GM20000 (cell line): ENCODE measurements around the gene KRTAP21-1.

Experiments used
- DNase-seq: peaks from one replicate; pipeline ENCODE4 v3.0.0; 2012; ENCODE audit warnings: low spot score
- TF ChIP-seq, protein P1 (sequence below): IDR thresholded peaks from 2 replicates; pipeline ENCODE4 v1.5.1; 2012; ENCODE audit warnings: mild to moderate bottlenecking, control low read depth; ENCODE audit errors: extremely low read depth, missing control alignments

The KRTAP21-1 gene

DNA sequence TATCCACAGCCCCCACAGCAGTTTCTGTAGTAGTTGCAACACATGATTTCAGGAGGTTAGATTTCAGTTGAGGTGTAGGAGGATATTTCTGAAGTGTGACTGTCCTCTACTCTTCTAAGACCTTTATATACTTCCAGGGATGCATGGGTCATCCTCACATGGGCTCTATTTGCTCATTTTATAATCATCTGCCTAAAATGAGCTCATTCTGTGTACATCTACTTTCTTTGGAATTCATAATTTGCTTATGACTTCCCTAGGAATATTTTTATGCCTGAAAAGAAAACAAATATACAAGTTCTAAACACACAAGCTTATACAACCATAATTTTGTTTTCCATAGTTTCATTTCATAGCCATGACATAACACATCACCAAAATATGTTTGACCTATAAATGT is 8.1 kb downstream of the KRTAP21-1 start, which contains the start of gene KRTAP21-2:
TSS of gene KRTAP21-2 (minus strand) at position 101 of the 400 bp plus-strand sequence. CDS start at position 44, 57 bp downstream.
- no peak for DNase-seq
- TF ChIP-seq, protein P1, sequence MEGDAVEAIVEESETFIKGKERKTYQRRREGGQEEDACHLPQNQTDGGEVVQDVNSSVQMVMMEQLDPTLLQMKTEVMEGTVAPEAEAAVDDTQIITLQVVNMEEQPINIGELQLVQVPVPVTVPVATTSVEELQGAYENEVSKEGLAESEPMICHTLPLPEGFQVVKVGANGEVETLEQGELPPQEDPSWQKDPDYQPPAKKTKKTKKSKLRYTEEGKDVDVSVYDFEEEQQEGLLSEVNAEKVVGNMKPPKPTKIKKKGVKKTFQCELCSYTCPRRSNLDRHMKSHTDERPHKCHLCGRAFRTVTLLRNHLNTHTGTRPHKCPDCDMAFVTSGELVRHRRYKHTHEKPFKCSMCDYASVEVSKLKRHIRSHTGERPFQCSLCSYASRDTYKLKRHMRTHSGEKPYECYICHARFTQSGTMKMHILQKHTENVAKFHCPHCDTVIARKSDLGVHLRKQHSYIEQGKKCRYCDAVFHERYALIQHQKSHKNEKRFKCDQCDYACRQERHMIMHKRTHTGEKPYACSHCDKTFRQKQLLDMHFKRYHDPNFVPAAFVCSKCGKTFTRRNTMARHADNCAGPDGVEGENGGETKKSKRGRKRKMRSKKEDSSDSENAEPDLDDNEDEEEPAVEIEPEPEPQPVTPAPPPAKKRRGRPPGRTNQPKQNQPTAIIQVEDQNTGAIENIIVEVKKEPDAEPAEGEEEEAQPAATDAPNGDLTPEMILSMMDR: no peak

GRCh38 chr21:30740462-30740861 is 14.8 kb downstream of the KRTAP21-1 start:
- no peak for DNase-seq
- TF ChIP-seq, protein P1: no peak

DNA sequence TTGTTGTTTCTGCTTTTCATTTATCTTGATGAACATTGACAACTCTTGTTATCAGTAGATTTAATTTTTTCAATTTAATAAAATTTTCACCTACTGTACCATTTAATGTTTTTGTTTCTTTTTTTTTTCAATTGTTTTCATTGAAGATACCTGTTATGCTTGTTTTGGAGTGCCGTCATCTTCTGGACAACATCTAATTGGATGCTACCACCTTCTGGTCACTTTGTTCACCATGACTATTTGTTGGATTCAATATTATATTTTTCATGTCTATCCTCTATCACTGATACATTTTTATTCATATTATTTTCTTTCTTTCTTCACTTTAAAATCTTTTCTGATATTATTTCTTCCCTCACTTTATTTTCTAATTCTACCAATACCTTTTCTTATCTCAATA is 22.2 kb downstream of the KRTAP21-1 start:
- DNase-seq: no peak
- TF ChIP-seq, protein P1: no peak

DNA sequence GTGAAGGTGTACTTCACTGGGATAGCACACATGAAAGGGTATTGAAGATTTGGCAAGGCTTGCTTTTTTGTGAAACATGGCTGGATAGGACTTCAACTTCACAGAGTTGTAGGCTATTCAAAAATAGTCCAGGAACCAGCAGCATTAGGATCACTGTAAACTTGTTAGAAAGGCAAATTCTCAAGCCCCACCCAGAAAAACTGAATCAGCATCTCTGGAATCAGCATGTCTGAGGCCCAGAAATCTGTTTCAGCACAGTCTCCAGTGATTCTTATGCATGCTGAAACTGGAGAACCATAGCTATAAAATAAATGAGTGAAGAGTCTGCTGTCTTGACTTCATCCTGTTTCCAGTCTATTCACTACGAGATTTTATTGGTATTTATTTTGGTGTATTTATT is 28.5 kb downstream of the KRTAP21-1 start:
- DNase-seq: no peak
- TF ChIP-seq, protein P1: no peak

DNA sequence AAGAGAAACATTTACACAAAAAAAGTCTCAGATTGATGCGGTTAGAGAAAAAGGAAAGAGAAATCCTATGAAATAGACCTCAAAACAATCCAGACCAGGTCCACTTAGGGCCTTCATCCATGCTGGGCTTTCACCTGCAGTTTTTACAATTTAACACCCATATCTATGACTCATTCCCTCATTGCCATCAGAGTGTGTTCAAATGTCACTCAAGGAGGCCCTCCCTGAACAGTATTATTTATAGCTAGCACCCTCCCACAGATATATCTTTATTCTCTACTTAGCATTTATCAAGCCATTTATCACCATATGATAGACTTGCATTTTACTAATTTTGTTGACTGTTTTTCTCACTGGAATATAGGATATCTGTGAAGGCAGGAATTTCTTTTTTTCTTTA is 35.8 kb downstream of the KRTAP21-1 start:
- DNase-seq: no peak
- TF ChIP-seq, protein P1: no peak

- TF ChIP-seq, protein P1: no peak
- peak; percentile 2 for DNase-seq
These were observed 36.9 kb downstream of the KRTAP21-1 start, which contains the start of gene KRTAP21-3 for GRCh38 chr21:30718239-30718909. Gene KRTAP21-3 (minus strand): TSS chr21:30718777. CDS start chr21:30718759, 18 bp downstream.

- TF ChIP-seq, protein P1: no peak
- DNase-seq: no peak
These were observed 38.1 kb downstream of the KRTAP21-1 start for GRCh38 chr21:30717105-30717504.
